Naive thymus-derived CD4-positive, alpha-beta T cell (primary cell): ENCODE data around the gene RSU1. TPM values are rescaled to one million over a fixed set of nuclear protein-coding genes. Genes with fewer than 3 reads are reported as not detected.

Experiments
- ATAC-seq: fragments of 150-1000 bp; cut with Tn5 transposase; 2 replicates; pipeline ENCODE4 v1.10.0; 2021; ENCODE audit warnings: mild to moderate bottlenecking, moderate library complexity
- CTCF ChIA-PET: fragments of 350-600 bp; sonication (Branson Sonifier 250); formaldehyde crosslinking; loops from one replicate; lab custom pipeline; 2021; ENCODE audit warnings: antibody characterized with exemption; lab: Charles Lee
- POLR2A ChIA-PET: fragments of 350-600 bp; sonication (Branson Sonifier 250); formaldehyde crosslinking; loops from one replicate; lab custom pipeline; 2021; ENCODE audit warnings: antibody characterized with exemption, inconsistent platforms; lab: Charles Lee
- DNase-seq, 9 donors: peaks; one replicate each; pipeline versions ENCODE4 v3.0.0 to v3.0.0-alpha.2; 2020 to 2022; ENCODE audit warnings: mixed read lengths in 1 of 9
- H3K27ac ChIP-seq: one replicate; pipeline ENCODE4 v1.7.0; 2013; ENCODE audit warnings: mild to moderate bottlenecking, low read depth, low read length, moderate library complexity
- H3K27me3 ChIP-seq, 2 donors: one replicate each; pipeline ENCODE4 v1.7.0; 2013; ENCODE audit warnings: low read length in 2 of 2, mild to moderate bottlenecking in 2 of 2, moderate library complexity in 2 of 2; ENCODE audit not compliant: control insufficient read depth in 2 of 2, insufficient read depth in 2 of 2
- H3K36me3 ChIP-seq, 3 experiments: 1 replicate in 2 of 3; 2 replicates in 1 of 3; pipeline ENCODE4 v1.7.0; 2013; ENCODE audit warnings: low read length in 3 of 3, mild to moderate bottlenecking in 3 of 3, moderate library complexity in 1 of 3; ENCODE audit not compliant: insufficient read depth in 3 of 3, control insufficient read depth in 2 of 3
- H3K4me1 ChIP-seq, 2 donors: one replicate each; pipeline ENCODE4 v1.7.0; 2013; ENCODE audit warnings: low read length in 2 of 2, mild to moderate bottlenecking in 2 of 2, moderate library complexity in 1 of 2; ENCODE audit not compliant: control insufficient read depth in 2 of 2, insufficient read depth in 2 of 2
- H3K4me3 ChIP-seq: 2 replicates; pipeline ENCODE4 v1.7.0; 2013; ENCODE audit warnings: mild to moderate bottlenecking, low read length
- H3K9me3 ChIP-seq, 3 experiments: 1 replicate in 2 of 3; 2 replicates in 1 of 3; pipeline ENCODE4 v1.7.0; 2013; ENCODE audit warnings: low read length in 3 of 3; ENCODE audit not compliant: control insufficient read depth in 2 of 3
- H3K27ac Mint-ChIP-seq, 9 donors: one replicate each; pipeline ENCODE4 v1.8.0; 2020 to 2022; ENCODE audit warnings: mixed read lengths in 9 of 9, mild to moderate bottlenecking in 8 of 9, moderate library complexity in 5 of 9, inconsistent platforms in 2 of 9
- H3K27me3 Mint-ChIP-seq, 5 donors: one replicate each; pipeline ENCODE4 v1.8.0; 2021 to 2022; ENCODE audit warnings: mixed read lengths in 5 of 5, mild to moderate bottlenecking in 1 of 5
- H3K36me3 Mint-ChIP-seq, 5 donors: one replicate each; pipeline ENCODE4 v1.8.0; 2020 to 2022; ENCODE audit warnings: mixed read lengths in 5 of 5, mild to moderate bottlenecking in 3 of 5, inconsistent platforms in 1 of 5
- H3K4me1 Mint-ChIP-seq, 7 donors: one replicate each; pipeline ENCODE4 v1.8.0; 2020 to 2022; ENCODE audit warnings: mixed read lengths in 7 of 7, mild to moderate bottlenecking in 3 of 7, inconsistent platforms in 1 of 7
- H3K4me3 Mint-ChIP-seq, 10 donors: one replicate each; pipeline ENCODE4 v1.8.0; 2020 to 2022; ENCODE audit warnings: mild to moderate bottlenecking in 10 of 10, mixed read lengths in 10 of 10, moderate library complexity in 6 of 10, inconsistent platforms in 2 of 10
- H3K9me3 Mint-ChIP-seq, 11 donors: one replicate each; pipeline ENCODE4 v1.8.0; 2020 to 2022; ENCODE audit warnings: mixed read lengths in 11 of 11, mild to moderate bottlenecking in 4 of 11, inconsistent platforms in 1 of 11, moderate library complexity in 1 of 11
- intact Hi-C, 2 donors: fragments of 100-400 bp; cut with micrococcal nuclease; formaldehyde crosslinking; loops; one replicate each; pipeline ENCODE4 v1.15.1; 2023
- polyA plus RNA-seq, 2 donors: library from polyadenylated mRNA; unstranded; fragments of 300-500 nt; fragmentation: Illumina TruSeq; gene quantifications; one replicate each; pipeline ENCODE4 v1.2.3, GENCODE V29; 2021
- total RNA-seq, 6 experiments: library from RNA in 5 of 6; stranded (reverse) in 5 of 6; gene quantifications; 1 replicate in 5 of 6; 2 replicates in 1 of 6; pipeline ENCODE4 v1.2.3 and lab custom pipeline; 2021 to 2026

Gene RSU1
- total and polyA plus RNA-seq, 7 experiments from 2014 or later = 36.1 to 108 (median 50.4) TPM

DNA sequence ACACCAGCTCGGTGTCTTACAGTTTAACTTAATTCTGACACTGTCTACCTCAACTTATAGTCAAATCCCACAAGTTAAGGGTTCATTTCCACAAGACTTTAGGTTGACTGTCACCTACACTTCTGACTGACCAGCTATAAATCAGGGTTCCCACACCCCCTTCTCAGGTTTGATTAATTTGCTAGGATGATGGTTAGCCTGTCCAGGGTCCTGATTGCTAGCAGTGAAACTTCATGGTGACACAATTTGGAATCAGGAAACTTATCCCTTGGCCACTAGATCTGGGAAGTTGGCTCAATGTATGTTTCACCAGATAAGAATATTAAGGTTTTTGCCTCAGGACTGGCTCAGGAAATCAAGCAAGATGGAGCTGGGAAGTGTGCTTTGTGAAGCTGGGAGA lies 2.8 kb upstream of the RSU1 start:
- no peak for DNase-seq
- Histone ChIP-seq H3K27me3 (no peaks in the 10 kb centered on the region), H3K4me3 (no peak overlapping the region), H3K4me1 (peaks cover 8 to 23% of the 10 kb centered on the region in 2 donors), H3K27ac (no peak overlapping the region), H3K9me3 (peaks cover 0 to 13% (median 0%) of the 10 kb centered on the region in 3 experiments), H3K36me3 (peaks cover 0 to under 1% (median 0%) of the 10 kb centered on the region in 3 experiments)
- intact Hi-C loops = no loop called here
- Mint-ChIP-seq H3K27me3 (peaks cover 0 to 19% (median 0%) of the 10 kb centered on the region in 5 donors), H3K36me3 (peaks cover 17 to 33% (median 26%) of the 10 kb centered on the region in 5 donors), H3K9me3 (peaks cover 8 to 23% (median 14%) of the 10 kb centered on the region in 11 donors), H3K4me1 (peaks cover 19 to 32% (median 27%) of the 10 kb centered on the region in 7 donors), H3K27ac (no peak overlapping the region), H3K4me3 (no peak overlapping the region)
- ChIA-PET CTCF (no interaction called here), POLR2A (interaction anchor here (0.8 kb wide), 2 partner anchors 13 to 418 kb away, joined by 3 read pairs; no protein-coding TSS in a partner anchor)
- ATAC-seq = no peak

DNA sequence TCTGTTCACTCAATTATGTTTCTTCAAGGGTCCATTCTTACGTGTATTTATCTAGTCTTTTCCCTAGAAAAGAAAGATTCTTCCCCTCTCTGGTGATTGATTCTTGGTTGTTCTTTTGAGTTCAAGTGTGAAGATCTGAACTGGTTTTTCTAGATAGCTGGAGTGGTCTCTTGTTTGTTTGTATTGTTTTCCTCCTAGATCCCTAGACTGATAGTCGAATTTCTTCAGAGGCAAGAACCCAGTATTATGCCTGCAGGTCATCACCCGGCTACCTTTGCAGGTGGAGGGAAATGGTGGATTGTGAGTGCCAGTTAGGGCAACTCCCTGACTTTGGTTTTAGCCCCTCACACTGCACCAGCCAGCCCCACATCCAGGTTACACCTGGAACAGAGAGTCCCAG lies 2.2 kb upstream of the RSU1 start:
- Histone ChIP-seq H3K27ac (no peak overlapping the region), H3K4me3 (no peak overlapping the region), H3K36me3 (peaks cover 0 to 5% (median 0%) of the 10 kb centered on the region in 3 experiments), H3K27me3 (no peaks in the 10 kb centered on the region), H3K4me1 (peaks cover 8 to 28% of the 10 kb centered on the region in 2 donors), H3K9me3 (peaks cover 0 to 13% (median 0%) of the 10 kb centered on the region in 3 experiments)
- Mint-ChIP-seq H3K9me3 (peaks cover 8 to 23% (median 14%) of the 10 kb centered on the region in 11 donors), H3K4me3 (peak overlapping the region in 9 of 10 donors; percentile 0 to 62 (median 13)), H3K4me1 (peaks cover 22 to 38% (median 33%) of the 10 kb centered on the region in 7 donors), H3K27ac (peak overlapping the region in 4 of 9 donors; percentile 1 to 64 (median 39)), H3K27me3 (peaks cover 0 to 15% (median 0%) of the 10 kb centered on the region in 5 donors), H3K36me3 (peaks cover 20 to 28% (median 26%) of the 10 kb centered on the region in 5 donors)
- intact Hi-C loops = loop anchor here (5.0 to 10.0 kb wide), 4 partner anchors 42 to 1942 kb away; partner anchors contain the start of genes ARL5B (in 1 of the 2), DCLRE1C (in 1 of the 2), MEIG1 (in 1 of the 2) and SUV39H2 (in 1 of the 2)
- POLR2A ChIA-PET = interaction anchor here (0.8 kb wide), 1 partner anchor 12 kb away, joined by 3 read pairs; no protein-coding TSS in a partner anchor
- ATAC-seq = no peak
- no peak for DNase-seq
- CTCF ChIA-PET = no interaction called here

DNA sequence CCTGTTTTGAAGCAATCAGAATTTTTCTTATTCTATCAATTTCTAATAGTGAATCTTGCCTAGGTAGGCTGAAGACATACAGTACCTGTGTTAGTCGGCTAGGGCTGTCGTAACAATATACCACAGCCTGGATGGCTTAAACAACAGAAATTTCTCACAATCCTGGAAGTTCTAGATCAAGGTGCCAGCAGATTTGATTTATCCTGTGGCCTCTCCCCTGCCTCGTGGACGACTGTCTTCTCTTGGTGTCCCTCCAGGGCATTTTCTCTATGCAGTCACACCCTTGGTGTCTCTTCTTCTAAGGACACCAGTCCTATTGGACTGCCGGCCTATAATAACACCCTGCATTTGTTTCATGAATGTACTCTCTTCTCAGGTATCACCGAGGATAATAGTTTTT lies 1.8 kb upstream of the RSU1 start:
- Histone ChIP-seq H3K4me1 (peaks cover 8 to 28% of the 10 kb centered on the region in 2 donors), H3K9me3 (peaks cover 0 to 13% (median 0%) of the 10 kb centered on the region in 3 experiments), H3K36me3 (peaks cover 0 to 5% (median 0%) of the 10 kb centered on the region in 3 experiments), H3K4me3 (no peak overlapping the region), H3K27me3 (no peaks in the 10 kb centered on the region), H3K27ac (no peak overlapping the region)
- Mint-ChIP-seq H3K4me3 (peak overlapping the region in 8 of 10 donors; percentile 0 to 62 (median 16)), H3K4me1 (peaks cover 24 to 41% (median 35%) of the 10 kb centered on the region in 7 donors), H3K27ac (peak overlapping the region in 5 of 9 donors; percentile 1 to 64 (median 34)), H3K27me3 (peaks cover 0 to 15% (median 0%) of the 10 kb centered on the region in 5 donors), H3K9me3 (peaks cover 8 to 23% (median 14%) of the 10 kb centered on the region in 11 donors), H3K36me3 (peaks cover 20 to 28% (median 26%) of the 10 kb centered on the region in 5 donors)
- ChIA-PET CTCF (no interaction called here), POLR2A (no interaction called here)
- ATAC-seq = no peak
- intact Hi-C loops = loop anchor here (5.0 to 10.0 kb wide), 4 partner anchors 42 to 1942 kb away; partner anchors contain the start of genes ARL5B (in 1 of the 2), DCLRE1C (in 1 of the 2), MEIG1 (in 1 of the 2) and SUV39H2 (in 1 of the 2)
- DNase-seq = no peak

- Histone ChIP-seq H3K36me3 (peaks cover 0 to 5% (median 0%) of the 10 kb centered on the region in 3 experiments), H3K27ac (peak overlapping the region; percentile 79), H3K9me3 (peaks cover 0 to 2% (median 0%) of the 10 kb centered on the region in 3 experiments), H3K4me3 (peak overlapping the region; percentile 66), H3K27me3 (no peaks in the 10 kb centered on the region), H3K4me1 (peaks cover 8 to 28% of the 10 kb centered on the region in 2 donors)
- CTCF ChIA-PET = interaction anchor here (0.7 to 1.6 kb wide), 5 partner anchors 11 to 440 kb away, joined by 3 to 13 read pairs (median 5); no protein-coding TSS in a partner anchor
- H3K36me3 Mint-ChIP-seq = peaks cover 9 to 19% (median 16%) of the 10 kb centered on the region in 5 donors
- H3K9me3 Mint-ChIP-seq = peaks cover 0 to 8% (median 3%) of the 10 kb centered on the region in 11 donors
- peaks cover 0 to 13% (median 0%) of the 10 kb centered on the region in 5 donors for H3K27me3 Mint-ChIP-seq
- DNase-seq = no peak
- intact Hi-C loops = loop anchor here (1.0 to 10.0 kb wide), 21 partner anchors 12 to 1939 kb away; partner anchors contain the start of genes ARL5B (in 2 of the 2), MINDY3 (in 2 of the 2), STAM (in 2 of the 2) and TRDMT1 (in 2 of the 2)
- POLR2A ChIA-PET = interaction anchor here (1.0 to 2.0 kb wide), 11 partner anchors 12 to 827 kb away, joined by 3 to 42 read pairs (median 5); partner anchors contain the start of genes ST8SIA6, STAM, TRDMT1 and VIM
- H3K27ac Mint-ChIP-seq = peak overlapping the region; percentile 84 to 96 (median 94)
- ATAC-seq = no peak
- peaks cover 28 to 55% (median 50%) of the 10 kb centered on the region in 7 donors for H3K4me1 Mint-ChIP-seq
- peak overlapping the region; percentile 88 to 98 (median 93) for H3K4me3 Mint-ChIP-seq
These were observed 447 bp downstream of the RSU1 start for GRCh38 chr10:16816830-16817124.

GRCh38 chr10:16816171-16816570 lies 1.1 kb downstream of the RSU1 start:
- H3K27me3 ChIP-seq = no peaks in the 10 kb centered on the region
- peaks cover 8 to 28% of the 10 kb centered on the region in 2 donors for H3K4me1 ChIP-seq
- intact Hi-C loops = loop anchor here (2.0 to 10.0 kb wide), 8 partner anchors 37 to 1939 kb away; partner anchors contain the start of genes ARL5B (in 2 of the 2), DCLRE1C (in 1 of the 2), MEIG1 (in 1 of the 2) and NMT2 (in 1 of the 2)
- POLR2A ChIA-PET = interaction anchor here (2.0 kb wide), 1 partner anchor 414 kb away, joined by 42 read pairs; the partner anchor contains the start of gene VIM
- H3K36me3 ChIP-seq = peaks cover 0 to 5% (median 0%) of the 10 kb centered on the region in 3 experiments
- peaks cover 0 to 4% (median 0%) of the 10 kb centered on the region in 11 donors for H3K9me3 Mint-ChIP-seq
- peaks cover 9 to 18% (median 14%) of the 10 kb centered on the region in 5 donors for H3K36me3 Mint-ChIP-seq
- ATAC-seq (no peak), DNase-seq (no peak)
- peak overlapping the region; percentile 66 for H3K4me3 ChIP-seq
- no peaks in the 10 kb centered on the region for H3K9me3 ChIP-seq
- peaks cover 0 to 9% (median 0%) of the 10 kb centered on the region in 5 donors for H3K27me3 Mint-ChIP-seq
- peaks cover 31 to 62% (median 53%) of the 10 kb centered on the region in 7 donors for H3K4me1 Mint-ChIP-seq
- H3K27ac ChIP-seq = no peak overlapping the region
- peak overlapping the region; percentile 1 to 94 (median 76) for H3K27ac Mint-ChIP-seq
- CTCF ChIA-PET = interaction anchor here (1.6 kb wide), 1 partner anchor 34 kb away, joined by 4 read pairs; no protein-coding TSS in a partner anchor
- H3K4me3 Mint-ChIP-seq = peak overlapping the region; percentile 88 to 98 (median 93)

DNA sequence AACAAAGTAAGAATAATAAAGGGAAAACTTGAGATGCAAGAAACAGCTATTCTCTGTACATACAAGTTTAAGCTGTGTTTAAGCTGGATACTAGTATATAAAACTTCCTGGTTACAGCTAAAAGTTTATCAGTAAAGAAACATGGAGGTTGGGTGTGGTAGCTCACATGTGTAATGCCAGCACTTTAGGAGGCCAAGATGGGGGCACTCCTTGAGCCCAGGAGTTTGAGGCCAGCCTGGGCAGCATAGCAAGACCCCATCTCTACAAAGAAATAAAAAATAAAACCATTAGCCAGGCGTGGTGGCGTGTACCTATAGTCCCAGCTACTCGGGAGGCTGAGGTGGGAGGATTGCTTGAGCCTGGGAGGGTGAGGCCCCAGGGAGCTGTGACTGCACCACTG lies 3.2 kb downstream of the RSU1 start:
- H3K27ac ChIP-seq = no peak overlapping the region
- Mint-ChIP-seq H3K9me3 (peaks cover 0 to 2% (median 0%) of the 10 kb centered on the region in 11 donors), H3K4me3 (peak overlapping the region in 1 of 10 donors; percentile 4), H3K27me3 (peaks cover 0 to 4% (median 0%) of the 10 kb centered on the region in 5 donors), H3K27ac (no peak overlapping the region), H3K4me1 (peaks cover 31 to 69% (median 60%) of the 10 kb centered on the region in 7 donors), H3K36me3 (peaks cover 9 to 22% (median 14%) of the 10 kb centered on the region in 5 donors)
- no peaks in the 10 kb centered on the region for H3K9me3 ChIP-seq
- H3K27me3 ChIP-seq = no peaks in the 10 kb centered on the region
- ChIA-PET CTCF (interaction anchor here (0.7 to 1.1 kb wide), 2 partner anchors 17 to 932 kb away, joined by 3 to 7 read pairs; no protein-coding TSS in a partner anchor), POLR2A (interaction anchor here (0.7 to 1.5 kb wide), 5 partner anchors 28 to 890 kb away, joined by 3 to 4 read pairs (median 3); partner anchors contain the start of gene VIM)
- peaks cover 0 to 5% (median 0%) of the 10 kb centered on the region in 3 experiments for H3K36me3 ChIP-seq
- ATAC-seq (no peak), DNase-seq (no peak)
- no peak overlapping the region for H3K4me3 ChIP-seq
- peaks cover 8 to 28% of the 10 kb centered on the region in 2 donors for H3K4me1 ChIP-seq
- intact Hi-C loops = loop anchor here in 1 of 2 donors (10.0 kb wide), 1 partner anchor 1859 kb away; the partner anchor contains the start of genes DCLRE1C and MEIG1
